ENCODE data around the gene GREB1. TPM values are rescaled to one million over a fixed set of nuclear protein-coding genes. Genes with fewer than 3 reads are reported as not detected.

GREB1 gene
- total RNA-seq, 1 experiment from 2014 or later, result 2.8 TPM

- no peak for DNase-seq (ENCODE audit: low spot score)
Observed at GRCh38 chr2:11680901-11681721, 147.3 kb downstream of the GREB1 start.

GRCh38 chr2:11681722-11682589 lies 148.1 kb downstream of the GREB1 start:
- DNase-seq (ENCODE audit: low spot score), result peak; percentile 26

- no peak for DNase-seq (ENCODE audit: low spot score)
Observed at GRCh38 chr2:11682590-11682915, 148.7 kb downstream of the GREB1 start.

GRCh38 chr2:11683476-11683875 lies 149.6 kb downstream of the GREB1 start:
- no peak for DNase-seq (ENCODE audit: low spot score)

- DNase-seq (ENCODE audit: low spot score), result no peak
Observed at GRCh38 chr2:11683966-11684365, 150.1 kb downstream of the GREB1 start.

GRCh38 chr2:11684894-11685460 lies 151.1 kb downstream of the GREB1 start:
- DNase-seq (ENCODE audit: low spot score), result no peak

- DNase-seq (ENCODE audit: low spot score), result no peak
Observed at GRCh38 chr2:11685906-11686470, 152.1 kb downstream of the GREB1 start.

GRCh38 chr2:11687736-11688135 lies 153.9 kb downstream of the GREB1 start:
- DNase-seq (ENCODE audit: low spot score), result no peak

GRCh38 chr2:11688222-11689069 lies 154.6 kb downstream of the GREB1 start:
- DNase-seq (ENCODE audit: low spot score), result peak; percentile 82

- DNase-seq (ENCODE audit: low spot score), result no peak
Observed at GRCh38 chr2:11691076-11691660, 157.3 kb downstream of the GREB1 start.

Other genes starting within 250 kb of the GREB1 start
- 37.8 and 44.6 TPM in 2 replicates for gene ROCK2, start 189.4 kb upstream of the GREB1 start, total RNA-seq (2014; rRNA removed; shearing (Covaris generic))
- gene E2F6, start 67.9 kb upstream of the GREB1 start, total RNA-seq (2014; rRNA removed; shearing (Covaris generic)), result 31.2 and 38.8 TPM in 2 replicates
- not detected in 2 replicates for gene NTSR2, start 136.2 kb downstream of the GREB1 start, total RNA-seq (2014; rRNA removed; shearing (Covaris generic))
- gene LPIN1, start 212.6 kb downstream of the GREB1 start, total RNA-seq (2014; rRNA removed; shearing (Covaris generic)), result 25.8 and 34.4 TPM in 2 replicates